A673 (cell line): ENCODE measurements around the gene CNTN5. TPM values are rescaled to one million over a fixed set of nuclear protein-coding genes. Genes with fewer than 3 reads are reported as not detected.

ENCODE experiments used
- BruUV-seq: library from RNA; stranded (reverse); fragments of 400-500 nt; replicated peaks from 2 replicates; lab custom pipeline; 2021; lab: Mats Ljungman, UMichigan
- CTCF ChIA-PET: fragments of 300-600 bp; sonication (Branson Sonifier 250); formaldehyde crosslinking; loops from one replicate; lab custom pipeline; 2022; ENCODE audit warnings: antibody characterized with exemption; lab: Charles Lee
- POLR2A ChIA-PET: fragments of 300-600 bp; sonication (Branson Sonifier 250); formaldehyde crosslinking; loops from one replicate; lab custom pipeline; 2022; ENCODE audit warnings: antibody characterized with exemption; ENCODE audit not compliant: low non-redundant PET; lab: Charles Lee
- DNase-seq: peaks from one replicate; pipeline ENCODE4 v3.0.0-alpha.2; 2015; ENCODE audit warnings: low spot score
- H3K27ac ChIP-seq: fragments of 200-600 bp; sonication (generic); 2 replicates; pipeline ENCODE4 v1.5.1; 2016; ENCODE audit warnings: mixed run types, low read depth, mild to moderate bottlenecking, mixed read lengths, antibody characterized with exemption, low read length; ENCODE audit not compliant: poor library complexity, severe bottlenecking
- H3K27me3 ChIP-seq: fragments of 200-600 bp; sonication (generic); replicated peaks from 2 replicates; pipeline ENCODE4 v1.6.1; 2017; ENCODE audit warnings: mixed run types, low read depth, mild to moderate bottlenecking, mixed read lengths, antibody characterized with exemption, low read length; ENCODE audit not compliant: insufficient read depth, poor library complexity
- H3K36me3 ChIP-seq: fragments of 200-600 bp; sonication (generic); 2 replicates; pipeline ENCODE4 v1.6.1; 2016; ENCODE audit warnings: mixed run types, mild to moderate bottlenecking, mixed read lengths, antibody characterized with exemption, low read length; ENCODE audit not compliant: insufficient read depth, poor library complexity, severe bottlenecking
- H3K4me1 ChIP-seq: fragments of 200-600 bp; sonication (generic); 2 replicates; pipeline ENCODE4 v1.6.1; 2017; ENCODE audit warnings: mixed run types, mild to moderate bottlenecking, mixed read lengths, antibody characterized with exemption, low read length; ENCODE audit not compliant: insufficient read depth, poor library complexity, severe bottlenecking
- H3K4me3 ChIP-seq: fragments of 200-600 bp; sonication (generic); 2 replicates; pipeline ENCODE4 v1.5.1; 2016; ENCODE audit warnings: low read depth, mixed run types, mild to moderate bottlenecking, mixed read lengths, low read length; ENCODE audit not compliant: poor library complexity, severe bottlenecking
- H3K9me3 ChIP-seq: fragments of 200-600 bp; sonication (generic); 2 replicates; pipeline ENCODE4 v1.6.1; 2016; ENCODE audit warnings: mixed run types, low read depth, mild to moderate bottlenecking, mixed read lengths, antibody characterized with exemption, low read length; ENCODE audit not compliant: poor library complexity, severe bottlenecking
- CTCF ChIP-seq: fragments of 300-800, 200-600 bp; sonication (generic); conservative IDR thresholded peaks from 2 replicates; pipeline ENCODE4 v1.5.1; 2017; ENCODE audit warnings: low read depth, mild to moderate bottlenecking, antibody characterized with exemption, low read length, moderate library complexity, mixed read lengths
- EZH2 ChIP-seq: fragments of 200-600 bp; sonication (generic); IDR thresholded peaks from 2 replicates; pipeline ENCODE4 v1.6.1; 2017; ENCODE audit warnings: borderline replicate concordance, low read depth, mild to moderate bottlenecking, mixed read lengths, antibody characterized with exemption, low read length; ENCODE audit not compliant: poor library complexity, severe bottlenecking
- intact Hi-C: fragments of 100-400 bp; cut with micrococcal nuclease; formaldehyde crosslinking; loops from one replicate; pipeline ENCODE4 v1.10.0; 2022; ENCODE audit not compliant: unreplicated experiment
- total RNA-seq: library from RNA; stranded (reverse); gene quantifications from 2 replicates; pipeline ENCODE4 v1.2.3, GENCODE V29; 2021

Gene CNTN5
- total RNA-seq, 1 experiment from 2014 or later: 0.80 TPM

- intact Hi-C loops: no loop called here
- ChIA-PET POLR2A (no interaction called here), CTCF (no interaction called here)
- Histone ChIP-seq H3K9me3 (no peaks in the 10 kb centered on the region), H3K4me1 (no peaks in the 10 kb centered on the region), H3K27me3 (no peaks in the 10 kb centered on the region), H3K27ac (no peak overlapping the region), H3K4me3 (no peak overlapping the region), H3K36me3 (no peaks in the 10 kb centered on the region)
- TF ChIP-seq EZH2 (no peak), CTCF (no peak)
- no peak for DNase-seq
- no TSS peak for BruUV-seq
Measured at GRCh38 chr11:100208207-100208606, 1187.5 kb downstream of the CNTN5 start.

GRCh38 chr11:100214791-100215190 lies 1194.0 kb downstream of the CNTN5 start:
- Histone ChIP-seq H3K27ac (no peak overlapping the region), H3K36me3 (no peaks in the 10 kb centered on the region), H3K27me3 (no peaks in the 10 kb centered on the region), H3K9me3 (no peaks in the 10 kb centered on the region), H3K4me1 (no peaks in the 10 kb centered on the region), H3K4me3 (no peak overlapping the region)
- intact Hi-C loops: no loop called here
- TF ChIP-seq EZH2: no peak
- no peak for TF ChIP-seq CTCF
- DNase-seq: no peak
- CTCF ChIA-PET: no interaction called here
- POLR2A ChIA-PET: no interaction called here
- BruUV-seq: no TSS peak

GRCh38 chr11:100220801-100221200 lies 1200.1 kb downstream of the CNTN5 start:
- no peaks in the 10 kb centered on the region for H3K9me3 ChIP-seq
- H3K4me3 ChIP-seq: peak overlapping the region; percentile 30
- peak overlapping the region; percentile 73 for H3K27ac ChIP-seq
- no TSS peak for BruUV-seq
- intact Hi-C loops: loop anchor here (5.0 to 10.0 kb wide), 2 partner anchors 124 to 714 kb away; no protein-coding TSS in a partner anchor
- H3K4me1 ChIP-seq: peaks cover 31% of the 10 kb centered on the region
- no peaks in the 10 kb centered on the region for H3K36me3 ChIP-seq
- no peak for TF ChIP-seq CTCF
- TF ChIP-seq EZH2: no peak
- CTCF ChIA-PET: no interaction called here
- DNase-seq: peak; percentile 31
- POLR2A ChIA-PET: no interaction called here
- H3K27me3 ChIP-seq: no peaks in the 10 kb centered on the region
